ENCODE data around the gene LNPEP.

LNPEP gene

GRCh38 chr5:97073420-97073819 is 137.5 kb downstream of the LNPEP start:
- Histone ChIP-seq H3F3A (ENCODE audit: insufficient read depth) (no peaks in the 10 kb centered on the region), H3K79me2 (ENCODE audit: insufficient read depth, low read length) (no peaks in the 10 kb centered on the region), H3K9me2 (replicated peaks; ENCODE audit: insufficient read depth, low read length) (no peaks in the 10 kb centered on the region), H3K27ac (ENCODE audit: low read depth, low read length) (no peak overlapping the region), H4K20me1 (ENCODE audit: low read depth, low read length) (no peaks in the 10 kb centered on the region), H3K27me3 (ENCODE audit: low read length) (no peaks in the 10 kb centered on the region), H3K4me3 (ENCODE audit: insufficient read depth, low read length, poor library complexity, severe bottlenecking) (no peak overlapping the region), H3K9ac (ENCODE audit: low read length) (no peak overlapping the region), H3K9me3 (ENCODE audit: insufficient read depth, low read length) (no peaks in the 10 kb centered on the region), H2AFZ (ENCODE audit: low read depth, low read length, severe bottlenecking) (no peak overlapping the region), H3K36me3 (ENCODE audit: low read length) (no peaks in the 10 kb centered on the region), H3K4me2 (ENCODE audit: low read depth, low read length, poor library complexity, severe bottlenecking) (no peak overlapping the region)
- TF ChIP-seq EZH2phosphoT487 (conservative IDR thresholded peaks at IDR 0.05; ENCODE audit: low read length) (no peak), CTCF (IDR thresholded peaks at IDR 0.05; ENCODE audit: insufficient read depth, low read length, poor library complexity, severe bottlenecking) (no peak)

GRCh38 chr5:97074859-97075489 is 139.1 kb downstream of the LNPEP start:
- Histone ChIP-seq H3K36me3 (ENCODE audit: low read length) (no peaks in the 10 kb centered on the region), H3K9me2 (replicated peaks; ENCODE audit: insufficient read depth, low read length) (no peaks in the 10 kb centered on the region), H3K27me3 (ENCODE audit: low read length) (no peaks in the 10 kb centered on the region), H3F3A (ENCODE audit: insufficient read depth) (no peaks in the 10 kb centered on the region), H4K20me1 (ENCODE audit: low read depth, low read length) (no peaks in the 10 kb centered on the region), H3K9me3 (ENCODE audit: insufficient read depth, low read length) (no peaks in the 10 kb centered on the region), H3K9ac (ENCODE audit: low read length) (no peak overlapping the region), H3K4me3 (ENCODE audit: insufficient read depth, low read length, poor library complexity, severe bottlenecking) (no peak overlapping the region), H2AFZ (ENCODE audit: low read depth, low read length, severe bottlenecking) (no peak overlapping the region), H3K79me2 (ENCODE audit: insufficient read depth, low read length) (no peaks in the 10 kb centered on the region), H3K4me2 (ENCODE audit: low read depth, low read length, poor library complexity, severe bottlenecking) (no peak overlapping the region), H3K27ac (ENCODE audit: low read depth, low read length) (no peak overlapping the region)
- TF ChIP-seq CTCF (IDR thresholded peaks at IDR 0.05; ENCODE audit: insufficient read depth, low read length, poor library complexity, severe bottlenecking) (no peak), EZH2phosphoT487 (conservative IDR thresholded peaks at IDR 0.05; ENCODE audit: low read length) (no peak)

- H3K27me3 ChIP-seq (ENCODE audit: low read length): no peaks in the 10 kb centered on the region
- TF ChIP-seq EZH2phosphoT487 (conservative IDR thresholded peaks at IDR 0.05; ENCODE audit: low read length): no peak
- no peak for TF ChIP-seq CTCF (IDR thresholded peaks at IDR 0.05; ENCODE audit: insufficient read depth, low read length, poor library complexity, severe bottlenecking)
- H3K9me2 ChIP-seq (replicated peaks; ENCODE audit: insufficient read depth, low read length): no peaks in the 10 kb centered on the region
- H3K79me2 ChIP-seq (ENCODE audit: insufficient read depth, low read length): no peaks in the 10 kb centered on the region
- no peak overlapping the region for H3K4me2 ChIP-seq (ENCODE audit: low read depth, low read length, poor library complexity, severe bottlenecking)
- H3K9me3 ChIP-seq (ENCODE audit: insufficient read depth, low read length): no peaks in the 10 kb centered on the region
- H3K27ac ChIP-seq (ENCODE audit: low read depth, low read length): no peak overlapping the region
- no peak overlapping the region for H2AFZ ChIP-seq (ENCODE audit: low read depth, low read length, severe bottlenecking)
- no peak overlapping the region for H3K9ac ChIP-seq (ENCODE audit: low read length)
- H3K4me3 ChIP-seq (ENCODE audit: insufficient read depth, low read length, poor library complexity, severe bottlenecking): no peak overlapping the region
- no peaks in the 10 kb centered on the region for H4K20me1 ChIP-seq (ENCODE audit: low read depth, low read length)
- H3F3A ChIP-seq (ENCODE audit: insufficient read depth): no peaks in the 10 kb centered on the region
- H3K36me3 ChIP-seq (ENCODE audit: low read length): no peaks in the 10 kb centered on the region
Observed at GRCh38 chr5:97075649-97076048, 139.8 kb downstream of the LNPEP start.

All from SU-DHL-6 (cell line).